Tibial nerve (tissue), 4 donors: ENCODE measurements around the gene CEMIP2. TPM values are rescaled to one million over a fixed set of nuclear protein-coding genes. Genes with fewer than 3 reads are reported as not detected.
A peak's percentile ranks its signal among the peaks of the same experiment; 100 is the strongest.

Source experiments
- DNase-seq, 2 donors: peaks; one replicate each; pipeline ENCODE4 v3.0.0-alpha.2; 2019; ENCODE audit warnings: low spot score in 2 of 2
- H3K27ac ChIP-seq, 4 donors: fragments of 200-600 bp; sonication (generic) in 3 of 4; one replicate each; pipeline ENCODE4 v1.5.1; 2017 to 2019; ENCODE audit warnings: mild to moderate bottlenecking in 1 of 4
- H3K27me3 ChIP-seq, 2 donors: fragments of 200-600 bp; sonication (generic) in 1 of 2; one replicate each; pipeline versions ENCODE4 v1.5.1 to v1.6.0; 2017 to 2019
- H3K36me3 ChIP-seq, 3 donors: fragments of 200-600 bp; sonication (generic); one replicate each; pipeline ENCODE4 v1.5.1; 2018 to 2019
- H3K4me1 ChIP-seq, 4 donors: fragments of 200-600 bp; sonication (generic) in 3 of 4; one replicate each; pipeline ENCODE4 v1.5.1; 2017 to 2019
- H3K4me3 ChIP-seq, 4 donors: fragments of 200-600 bp; sonication (generic) in 3 of 4; one replicate each; pipeline ENCODE4 v1.5.1; 2017 to 2019; ENCODE audit warnings: mild to moderate bottlenecking in 1 of 4, moderate library complexity in 1 of 4
- H3K9me3 ChIP-seq, 4 donors: fragments of 200-600 bp; sonication (generic) in 3 of 4; one replicate each; pipeline ENCODE4 v1.5.1; 2017 to 2019
- EP300 ChIP-seq, 2 donors: sonication (generic); formaldehyde crosslinking; IDR thresholded peaks; one replicate each; pipeline ENCODE4 v1.6.1; 2017; ENCODE audit warnings: antibody characterized with exemption in 2 of 2, mild to moderate bottlenecking in 1 of 2
- POLR2A ChIP-seq, 2 donors: fragments of 450-650 bp; IDR thresholded peaks; one replicate each; pipeline ENCODE4 v1.6.1; 2017; ENCODE audit warnings: antibody characterized with exemption in 2 of 2, mild to moderate bottlenecking in 2 of 2, moderate library complexity in 2 of 2
- WGBS, 2 donors: methylation state at CpG; one replicate each; pipeline ENCODE4 v1.1.5; 2018; 5-methylcytosine and 5-hydroxymethylcytosine counted together
- total RNA-seq, 4 donors: library from RNA; depleted of rRNA; stranded (reverse); fragments of >200 nt; gene quantifications; one replicate each; pipeline ENCODE4 v1.1.0, GENCODE V29; 2016
- TF ChIP-seq, protein P1 (sequence below), 5 experiments: fragments of 200-600 bp in 3 of 5; fragments of 450-650 bp in 2 of 5; sonication (generic) in 3 of 5; IDR thresholded peaks; one replicate each; pipeline ENCODE4 v1.5.1; 2016 to 2019; ENCODE audit warnings: antibody characterized with exemption in 5 of 5, mild to moderate bottlenecking in 3 of 5, moderate library complexity in 2 of 5

The CEMIP2 gene
- total RNA-seq, 4 donors from 2014 or later: 107 to 126 (median 118) TPM

DNA sequence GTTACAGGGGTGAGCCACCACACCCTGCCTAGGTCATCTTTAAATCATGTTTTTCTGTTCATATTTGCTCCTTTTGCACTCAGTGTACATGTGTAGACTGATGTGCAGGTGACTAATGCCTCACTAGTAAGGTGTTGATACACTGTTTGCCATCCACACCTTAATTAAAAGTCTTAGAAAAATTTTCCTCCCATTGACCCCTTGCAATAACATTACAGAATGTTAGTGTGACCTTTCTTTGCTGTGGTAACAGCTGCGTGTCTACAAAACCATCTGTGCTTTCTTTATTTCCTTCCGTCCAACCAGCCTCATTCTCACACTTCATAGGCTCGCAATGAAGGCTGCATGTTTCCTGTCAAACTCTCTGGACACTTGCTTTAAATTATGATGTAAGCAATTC, 6.6 kb upstream of the CEMIP2 start:
- WGBS, 2 donors: 38 to 47% methylated on average over 3 of the region's 3 CpGs

DNA sequence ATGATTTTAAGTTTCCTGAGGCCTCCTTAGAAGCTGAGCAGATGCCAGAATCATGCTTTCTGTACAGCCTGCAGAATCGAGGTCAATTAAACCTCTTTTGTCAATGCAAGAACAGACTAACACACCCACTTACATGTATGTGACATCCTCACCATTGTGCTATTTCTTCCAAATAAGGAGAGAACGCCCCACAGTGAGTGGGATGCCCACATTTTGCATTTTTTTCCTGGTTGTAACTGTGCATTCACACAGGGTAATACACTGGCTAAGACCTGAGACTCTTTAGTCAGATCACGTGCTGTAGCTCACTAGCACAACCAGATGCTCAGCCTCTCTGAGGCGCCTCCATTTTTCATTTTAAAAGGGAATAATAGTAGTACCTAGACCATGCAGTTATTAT, 4.4 kb upstream of the CEMIP2 start:
- 71 to 84% methylated on average over 4 of the region's 4 CpGs for WGBS, 2 donors
- Histone ChIP-seq H3K27me3 (no peaks in the 10 kb centered on the region), H3K4me3 (no peak overlapping the region), H3K27ac (no peak overlapping the region), H3K4me1 (peaks cover 0 to 14% (median 9%) of the 10 kb centered on the region in 4 donors), H3K9me3 (no peaks in the 10 kb centered on the region), H3K36me3 (no peaks in the 10 kb centered on the region)
- TF ChIP-seq POLR2A (IDR thresholded peaks at IDR 0.05): no peak
- TF ChIP-seq EP300 (IDR thresholded peaks at IDR 0.05): no peak
- TF ChIP-seq, protein P1, sequence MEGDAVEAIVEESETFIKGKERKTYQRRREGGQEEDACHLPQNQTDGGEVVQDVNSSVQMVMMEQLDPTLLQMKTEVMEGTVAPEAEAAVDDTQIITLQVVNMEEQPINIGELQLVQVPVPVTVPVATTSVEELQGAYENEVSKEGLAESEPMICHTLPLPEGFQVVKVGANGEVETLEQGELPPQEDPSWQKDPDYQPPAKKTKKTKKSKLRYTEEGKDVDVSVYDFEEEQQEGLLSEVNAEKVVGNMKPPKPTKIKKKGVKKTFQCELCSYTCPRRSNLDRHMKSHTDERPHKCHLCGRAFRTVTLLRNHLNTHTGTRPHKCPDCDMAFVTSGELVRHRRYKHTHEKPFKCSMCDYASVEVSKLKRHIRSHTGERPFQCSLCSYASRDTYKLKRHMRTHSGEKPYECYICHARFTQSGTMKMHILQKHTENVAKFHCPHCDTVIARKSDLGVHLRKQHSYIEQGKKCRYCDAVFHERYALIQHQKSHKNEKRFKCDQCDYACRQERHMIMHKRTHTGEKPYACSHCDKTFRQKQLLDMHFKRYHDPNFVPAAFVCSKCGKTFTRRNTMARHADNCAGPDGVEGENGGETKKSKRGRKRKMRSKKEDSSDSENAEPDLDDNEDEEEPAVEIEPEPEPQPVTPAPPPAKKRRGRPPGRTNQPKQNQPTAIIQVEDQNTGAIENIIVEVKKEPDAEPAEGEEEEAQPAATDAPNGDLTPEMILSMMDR (IDR thresholded peaks at IDR 0.05): no peak
- DNase-seq: no peak

More for the DNA sequence above, 6.6 kb upstream of the CEMIP2 start:
- no peaks in the 10 kb centered on the region for H3K36me3 ChIP-seq
- no peaks in the 10 kb centered on the region for H3K9me3 ChIP-seq
- peaks cover 0 to 3% (median 1%) of the 10 kb centered on the region in 4 donors for H3K4me1 ChIP-seq
- no peak overlapping the region for H3K4me3 ChIP-seq
- no peak for DNase-seq
- no peak overlapping the region for H3K27ac ChIP-seq
- no peak for TF ChIP-seq EP300 (IDR thresholded peaks at IDR 0.05)
- TF ChIP-seq, protein P1 (IDR thresholded peaks at IDR 0.05): no peak
- no peaks in the 10 kb centered on the region for H3K27me3 ChIP-seq

DNA sequence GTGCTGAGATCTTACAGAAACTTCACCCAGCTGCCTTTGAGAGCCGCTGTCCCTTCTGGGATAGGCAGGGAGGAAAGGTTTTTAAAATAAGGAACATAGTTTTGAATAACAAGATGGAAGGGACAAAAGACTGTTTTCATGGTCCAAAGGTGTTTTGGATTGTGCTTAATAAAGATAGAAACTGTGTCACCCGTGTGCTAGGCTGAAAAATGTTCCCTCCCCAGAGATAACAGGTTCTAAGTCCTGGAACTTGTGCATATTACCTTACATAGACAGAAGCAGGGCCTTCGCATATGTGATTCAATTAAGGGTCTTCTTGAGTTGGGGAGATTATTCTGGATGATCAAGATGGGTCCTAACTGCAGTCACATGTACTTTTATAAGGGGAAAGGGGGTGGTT, 1.9 kb upstream of the CEMIP2 start:
- TF ChIP-seq POLR2A (IDR thresholded peaks at IDR 0.05): no peak
- no peak for TF ChIP-seq EP300 (IDR thresholded peaks at IDR 0.05)
- TF ChIP-seq, protein P1 (IDR thresholded peaks at IDR 0.05): no peak
- WGBS, 2 donors: 84 to 94% methylated on average over 3 of the region's 3 CpGs
- Histone ChIP-seq H3K27ac (peak overlapping the region in 2 of 4 donors; percentile 74 to 98), H3K27me3 (no peaks in the 10 kb centered on the region), H3K4me1 (peaks cover 0 to 33% (median 17%) of the 10 kb centered on the region in 4 donors), H3K9me3 (no peaks in the 10 kb centered on the region), H3K36me3 (no peaks in the 10 kb centered on the region), H3K4me3 (no peak overlapping the region)
- no peak for DNase-seq

DNA sequence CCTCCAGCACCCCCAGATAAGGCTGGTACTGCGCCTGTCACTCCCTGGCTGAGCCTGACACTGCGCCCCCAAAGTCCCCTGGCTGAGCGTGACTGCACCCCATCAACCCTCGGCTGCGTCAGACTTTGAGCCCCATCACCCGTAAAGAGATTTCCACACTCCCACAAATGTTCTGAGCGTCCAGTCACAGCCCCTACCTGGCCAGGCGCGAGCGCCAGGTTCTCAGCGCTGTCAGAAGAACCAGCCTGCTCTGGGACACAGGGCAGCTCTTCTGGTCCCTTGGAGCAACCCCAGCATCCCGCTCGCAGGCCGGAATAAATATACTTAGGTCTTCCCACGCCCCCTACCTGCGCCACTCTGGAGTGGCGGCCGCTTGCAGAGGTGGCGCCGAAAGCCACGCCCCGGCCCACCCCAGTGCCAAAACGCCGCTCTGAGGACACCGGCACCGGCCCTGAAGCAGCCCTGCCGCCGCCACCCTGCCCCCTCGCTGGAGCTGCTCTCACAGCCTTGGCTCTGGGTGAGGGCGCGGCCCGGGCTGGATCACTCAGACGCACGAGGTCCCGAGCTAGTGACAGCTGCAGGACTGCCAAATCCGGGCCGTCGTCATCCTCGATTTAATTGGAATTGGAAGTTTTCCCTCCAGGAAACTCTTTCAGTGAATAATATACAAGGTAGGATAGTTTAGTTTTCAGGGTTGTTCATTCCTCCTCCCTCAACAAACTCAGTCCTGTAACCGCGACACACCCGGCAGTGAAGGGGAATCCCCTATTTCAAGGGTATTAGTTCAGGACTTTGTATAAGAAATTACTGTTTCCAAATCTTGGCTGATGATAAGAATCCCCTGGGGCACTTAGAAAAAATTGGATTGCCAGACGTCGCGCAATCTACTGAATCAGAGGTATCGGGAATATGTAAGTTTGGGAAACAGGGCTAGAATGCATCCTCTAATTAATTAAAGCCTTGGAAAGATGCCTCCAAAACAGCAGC, 1.2 kb upstream of the CEMIP2 start:
- Histone ChIP-seq H3K27ac (peak overlapping the region; percentile 74 to 98 (median 96)), H3K4me1 (peaks cover 0 to 40% (median 18%) of the 10 kb centered on the region in 4 donors), H3K36me3 (no peaks in the 10 kb centered on the region), H3K27me3 (no peaks in the 10 kb centered on the region), H3K9me3 (no peaks in the 10 kb centered on the region), H3K4me3 (peak overlapping the region; percentile 63 to 89 (median 70))
- WGBS, 2 donors: 11 to 12% methylated on average over 22 to 25 of the region's 46 CpGs
- DNase-seq: peak; percentile 47 to 53
- TF ChIP-seq EP300 (IDR thresholded peaks at IDR 0.05): peak in 1 of 2 donors; percentile 13
- TF ChIP-seq, protein P1 (IDR thresholded peaks at IDR 0.05): peak in 4 of 5 experiments; percentile 11 to 41 (median 24)
- no peak for TF ChIP-seq POLR2A (IDR thresholded peaks at IDR 0.05)

DNA sequence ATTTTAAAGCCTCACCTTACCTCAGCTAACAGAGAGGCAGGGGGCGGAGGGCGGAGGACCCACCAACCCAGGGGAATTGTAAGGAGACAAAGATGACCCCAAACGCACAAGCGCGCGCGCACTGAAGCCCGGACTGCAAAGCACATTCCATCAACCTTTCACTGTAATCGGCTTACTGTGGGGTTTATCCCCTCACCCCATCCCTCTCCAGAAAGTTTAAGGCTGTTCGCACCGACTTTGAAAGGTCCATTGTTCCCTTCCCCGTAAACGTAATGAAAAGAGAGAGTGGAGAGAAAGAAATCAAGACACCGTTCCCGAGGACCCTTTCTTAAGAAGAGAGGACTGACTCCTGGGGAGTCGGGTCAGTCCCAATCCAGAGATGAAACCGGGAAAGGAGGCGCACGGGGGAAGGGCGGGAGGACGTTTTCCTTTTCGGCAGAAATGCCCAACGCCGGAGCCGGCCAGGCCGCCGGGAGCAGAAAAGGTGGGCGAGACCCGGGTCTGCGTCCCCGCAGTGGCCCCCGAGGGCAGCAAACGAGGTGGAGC, 464 bp downstream of the CEMIP2 start:
- Histone ChIP-seq H3K9me3 (no peaks in the 10 kb centered on the region), H3K27ac (peak overlapping the region; percentile 93 to 98 (median 97)), H3K4me3 (peak overlapping the region; percentile 67 to 89 (median 77)), H3K27me3 (no peaks in the 10 kb centered on the region), H3K4me1 (peaks cover 0 to 57% (median 24%) of the 10 kb centered on the region in 4 donors), H3K36me3 (no peaks in the 10 kb centered on the region)
- WGBS, 2 donors: 0 to 2% methylated on average over 32 to 33 of the region's 33 CpGs
- no peak for DNase-seq
- no peak for TF ChIP-seq EP300 (IDR thresholded peaks at IDR 0.05)
- TF ChIP-seq, protein P1 (IDR thresholded peaks at IDR 0.05): no peak
- no peak for TF ChIP-seq POLR2A (IDR thresholded peaks at IDR 0.05)
